B cell (primary cell): ENCODE data around the gene PEX1. TPM values are rescaled to one million over a fixed set of nuclear protein-coding genes. Genes with fewer than 3 reads are reported as not detected.

Source experiments
- ATAC-seq: fragments of 200-7000 bp; cut with Tn5 transposase; one replicate; pipeline ENCODE4 v1.10.0; 2021; ENCODE audit warnings: low read depth, mild to moderate bottlenecking, moderate number of reproducible peaks, moderate library complexity
- CTCF ChIA-PET: fragments of 350-600 bp; sonication (Branson Sonifier 250); formaldehyde crosslinking; loops from one replicate; lab custom pipeline; 2021; ENCODE audit warnings: antibody characterized with exemption, inconsistent platforms; lab: Charles Lee
- POLR2A ChIA-PET: fragments of 350-600 bp; sonication (Branson Sonifier 250); formaldehyde crosslinking; loops from one replicate; lab custom pipeline; 2021; ENCODE audit warnings: antibody characterized with exemption; lab: Charles Lee
- DNase-seq: peaks from one replicate; pipeline ENCODE4 v3.0.0; 2013
- H2AFZ ChIP-seq: 2 replicates; pipeline ENCODE4 v1.6.1; 2012; ENCODE audit warnings: mild to moderate bottlenecking, low read depth, low read length; ENCODE audit not compliant: insufficient read depth, poor library complexity, severe bottlenecking
- H3K27ac ChIP-seq, 2 donors: 1 replicate in 1 of 2; 2 replicates in 1 of 2; pipeline ENCODE4 v1.5.1; 2012 to 2013; ENCODE audit warnings: low read length in 2 of 2, mild to moderate bottlenecking in 2 of 2, moderate library complexity in 1 of 2
- H3K27me3 ChIP-seq, 4 experiments: fragments of 200-600 bp in 1 of 4; sonication (generic) in 1 of 4; replicated peaks in 1 of 4; 1 replicate in 2 of 4; 2 replicates in 2 of 4; pipeline versions ENCODE4 v1.6.1 to v1.7.0; 2013 to 2016; ENCODE audit warnings: low read length in 3 of 4, mild to moderate bottlenecking in 2 of 4, mixed read lengths in 1 of 4, moderate library complexity in 1 of 4; ENCODE audit not compliant: insufficient read depth in 4 of 4, control insufficient read depth in 3 of 4; ENCODE audit errors: control extremely low read depth in 1 of 4
- H3K36me3 ChIP-seq, 2 experiments: replicated peaks in 1 of 2; 1 replicate in 1 of 2; 2 replicates in 1 of 2; pipeline versions ENCODE4 v1.6.1 to v1.7.1; 2013; ENCODE audit warnings: low read length in 1 of 2; ENCODE audit not compliant: insufficient read depth in 2 of 2, control insufficient read depth in 1 of 2; ENCODE audit errors: control extremely low read depth in 1 of 2, extremely low read depth in 1 of 2
- H3K4me1 ChIP-seq, 2 donors: fragments of 200-600 bp in 1 of 2; sonication (generic) in 1 of 2; 1 replicate in 1 of 2; 2 replicates in 1 of 2; pipeline versions ENCODE4 v1.5.1 to v1.6.1; 2013 to 2017; ENCODE audit warnings: low read length in 2 of 2; ENCODE audit not compliant: control insufficient read depth in 2 of 2, insufficient read depth in 2 of 2
- H3K4me2 ChIP-seq: replicated peaks from 2 replicates; pipeline ENCODE3; 2012; ENCODE audit warnings: mild to moderate bottlenecking, low read depth, low read length; ENCODE audit not compliant: poor library complexity, severe bottlenecking
- H3K4me3 ChIP-seq, 5 experiments: fragments of 200-600 bp in 1 of 5; sonication (generic) in 1 of 5; 1 replicate in 3 of 5; 2 replicates in 2 of 5; pipeline versions ENCODE4 v1.5.1 to v1.7.0; 2011 to 2016; ENCODE audit warnings: low read length in 4 of 5, mild to moderate bottlenecking in 4 of 5, low read depth in 2 of 5, control low read depth in 1 of 5, moderate library complexity in 1 of 5; ENCODE audit not compliant: insufficient read depth in 1 of 5; ENCODE audit errors: control extremely low read depth in 1 of 5, extremely low read depth in 1 of 5
- H3K79me2 ChIP-seq: fragments of 200-600 bp; sonication (generic); one replicate; pipeline ENCODE4 v1.6.0; 2016; ENCODE audit warnings: low read length; ENCODE audit not compliant: control insufficient read depth, insufficient read depth
- H3K9ac ChIP-seq: fragments of 200-600 bp; sonication (generic); 2 replicates; pipeline ENCODE4 v1.6.1; 2017; ENCODE audit warnings: mild to moderate bottlenecking, low read length, moderate library complexity
- H3K9me3 ChIP-seq, 3 donors: one replicate each; pipeline versions ENCODE4 v1.6.1 to v1.7.1; 2013; ENCODE audit warnings: low read length in 2 of 3; ENCODE audit not compliant: control insufficient read depth in 2 of 3, insufficient read depth in 1 of 3; ENCODE audit errors: control extremely low read depth in 1 of 3
- H4K20me1 ChIP-seq: 2 replicates; pipeline ENCODE4 v1.6.0; 2012; ENCODE audit warnings: mild to moderate bottlenecking, low read length; ENCODE audit not compliant: insufficient read depth, control insufficient read depth, poor library complexity, severe bottlenecking
- H3K27ac Mint-ChIP-seq: one replicate; pipeline ENCODE4 v1.8.0; 2021; ENCODE audit warnings: mixed read lengths
- H3K27me3 Mint-ChIP-seq: one replicate; pipeline ENCODE4 v1.8.0; 2021; ENCODE audit warnings: mixed read lengths
- H3K4me1 Mint-ChIP-seq: one replicate; pipeline ENCODE4 v1.8.0; 2021; ENCODE audit warnings: mixed read lengths
- H3K4me3 Mint-ChIP-seq: one replicate; pipeline ENCODE4 v1.8.0; 2021; ENCODE audit warnings: mixed read lengths
- H3K9me3 Mint-ChIP-seq: one replicate; pipeline ENCODE4 v1.8.0; 2022; ENCODE audit warnings: mixed read lengths; ENCODE audit not compliant: insufficient read depth
- EZH2 ChIP-seq: IDR thresholded peaks from 2 replicates; pipeline ENCODE4 v1.6.1; 2012; ENCODE audit warnings: borderline replicate concordance, low read depth, mild to moderate bottlenecking, moderate library complexity, low read length; ENCODE audit not compliant: insufficient read depth, poor library complexity, severe bottlenecking
- WGBS: methylation state at CpG from one replicate; pipeline ENCODE4 v1.1.5; 2013; ENCODE audit warnings: missing lambda C conversion rate; ENCODE audit not compliant: insufficient coverage; 5-methylcytosine and 5-hydroxymethylcytosine counted together
- intact Hi-C: fragments of 100-400 bp; cut with micrococcal nuclease; formaldehyde crosslinking; loops from one replicate; pipeline ENCODE4 v1.10.0; 2022
- polyA plus RNA-seq: library from polyadenylated mRNA; depleted of rRNA; stranded (reverse); fragments of >200 nt; gene quantifications from 2 replicates; pipeline ENCODE4 v1.2.3, GENCODE V29; 2012
- total RNA-seq, 2 donors: library from RNA; stranded (reverse); fragments of 120-200 nt in 1 of 2; gene quantifications; 1 replicate in 1 of 2; 2 replicates in 1 of 2; pipeline versions ENCODE4 v1.2.3 to v1.2.4, GENCODE V29; 2013 to 2022
- TF ChIP-seq, protein P1 (sequence below): fragments of 200-600 bp; IDR thresholded peaks from one replicate; pipeline ENCODE4 v1.8.0; 2022; ENCODE audit warnings: antibody characterized with exemption, mild to moderate bottlenecking

The PEX1 gene
- total and polyA plus RNA-seq, 2 donors (not counting 1 experiment from before 2014, with no cell fraction given) = 26.0 to 33.7 TPM

DNA sequence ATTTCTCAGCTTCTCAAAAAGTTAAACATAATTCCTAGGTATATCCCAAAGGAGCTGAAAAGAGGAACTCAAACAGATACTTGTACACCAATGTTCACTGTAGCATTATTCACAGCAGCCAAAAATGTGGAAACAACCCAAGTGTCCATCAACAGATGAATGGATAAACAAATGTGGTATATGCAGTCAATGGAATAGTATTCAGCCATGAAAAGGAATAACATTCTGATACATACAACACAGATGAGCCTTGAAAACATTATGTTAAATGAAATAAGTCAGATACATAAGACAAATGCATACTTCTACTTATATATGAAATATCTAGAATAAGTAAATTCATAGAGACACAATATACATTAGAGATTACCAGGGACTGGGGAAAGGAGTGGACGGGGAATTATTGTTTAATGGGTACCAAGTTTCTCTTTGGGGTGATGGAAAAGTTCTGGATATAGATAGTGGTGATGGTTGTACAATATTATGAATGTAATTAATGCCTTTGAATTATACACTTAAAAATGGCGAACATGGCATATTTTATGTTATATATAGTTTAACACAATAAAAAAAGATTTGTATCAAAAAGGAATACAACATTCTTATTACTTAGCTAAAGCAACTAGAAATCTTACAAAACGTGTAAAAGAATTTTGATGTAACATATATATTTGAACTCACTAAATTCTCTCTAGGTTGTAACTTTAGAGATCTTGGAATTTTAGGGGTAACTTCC lies 15.0 kb downstream of the PEX1 start:
- Histone ChIP-seq H4K20me1 (no peaks in the 10 kb centered on the region), H3K27me3 (no peaks in the 10 kb centered on the region), H3K9ac (no peak overlapping the region), H3K4me1 (no peaks in the 10 kb centered on the region), H3K27ac (no peak overlapping the region), H3K79me2 (no peaks in the 10 kb centered on the region), H3K4me3 (no peak overlapping the region), H2AFZ (no peak overlapping the region), H3K4me2 (no peak overlapping the region), H3K36me3 (peaks cover 4 to 25% of the 10 kb centered on the region in 2 experiments), H3K9me3 (no peaks in the 10 kb centered on the region)
- Mint-ChIP-seq H3K27me3 (no peaks in the 10 kb centered on the region), H3K4me3 (no peak overlapping the region), H3K4me1 (no peaks in the 10 kb centered on the region), H3K27ac (no peak overlapping the region), H3K9me3 (no peaks in the 10 kb centered on the region)
- ChIA-PET POLR2A (no interaction called here), CTCF (no interaction called here)
- TF ChIP-seq, protein P1, sequence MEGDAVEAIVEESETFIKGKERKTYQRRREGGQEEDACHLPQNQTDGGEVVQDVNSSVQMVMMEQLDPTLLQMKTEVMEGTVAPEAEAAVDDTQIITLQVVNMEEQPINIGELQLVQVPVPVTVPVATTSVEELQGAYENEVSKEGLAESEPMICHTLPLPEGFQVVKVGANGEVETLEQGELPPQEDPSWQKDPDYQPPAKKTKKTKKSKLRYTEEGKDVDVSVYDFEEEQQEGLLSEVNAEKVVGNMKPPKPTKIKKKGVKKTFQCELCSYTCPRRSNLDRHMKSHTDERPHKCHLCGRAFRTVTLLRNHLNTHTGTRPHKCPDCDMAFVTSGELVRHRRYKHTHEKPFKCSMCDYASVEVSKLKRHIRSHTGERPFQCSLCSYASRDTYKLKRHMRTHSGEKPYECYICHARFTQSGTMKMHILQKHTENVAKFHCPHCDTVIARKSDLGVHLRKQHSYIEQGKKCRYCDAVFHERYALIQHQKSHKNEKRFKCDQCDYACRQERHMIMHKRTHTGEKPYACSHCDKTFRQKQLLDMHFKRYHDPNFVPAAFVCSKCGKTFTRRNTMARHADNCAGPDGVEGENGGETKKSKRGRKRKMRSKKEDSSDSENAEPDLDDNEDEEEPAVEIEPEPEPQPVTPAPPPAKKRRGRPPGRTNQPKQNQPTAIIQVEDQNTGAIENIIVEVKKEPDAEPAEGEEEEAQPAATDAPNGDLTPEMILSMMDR = no peak
- TF ChIP-seq EZH2 = no peak
- no peak for ATAC-seq
- intact Hi-C loops = no loop called here
- WGBS = no CpG with 5 or more reads among the region's 3 CpGs
- DNase-seq = no peak

DNA sequence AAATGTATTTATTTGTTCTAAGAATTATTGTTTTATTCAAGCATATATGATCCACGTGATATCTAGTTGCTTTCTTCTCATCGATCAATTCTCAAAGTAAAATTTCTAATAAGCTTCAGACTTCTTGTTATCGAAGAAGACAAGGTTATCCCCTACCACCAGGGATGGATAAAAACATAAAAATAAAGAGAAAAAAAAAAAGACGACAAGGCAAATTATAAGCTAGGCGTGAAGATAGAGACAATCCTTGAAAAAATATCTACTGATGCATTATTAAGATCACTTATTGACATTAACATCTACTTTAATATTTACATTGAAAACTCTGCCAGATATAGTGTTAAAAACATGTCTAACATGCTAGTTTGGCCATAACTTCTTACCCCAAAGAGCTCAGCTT lies 19.4 kb downstream of the PEX1 start:
- H3K4me2 ChIP-seq = no peak overlapping the region
- CTCF ChIA-PET = no interaction called here
- DNase-seq = no peak
- no peak overlapping the region for H3K9ac ChIP-seq
- POLR2A ChIA-PET = no interaction called here
- H2AFZ ChIP-seq = no peak overlapping the region
- Mint-ChIP-seq H3K4me1 (no peaks in the 10 kb centered on the region), H3K27me3 (no peaks in the 10 kb centered on the region), H3K27ac (no peak overlapping the region), H3K4me3 (no peak overlapping the region), H3K9me3 (no peaks in the 10 kb centered on the region)
- no peak overlapping the region for H3K4me3 ChIP-seq
- ATAC-seq = no peak
- no peak for TF ChIP-seq EZH2
- TF ChIP-seq, protein P1 = no peak
- H3K79me2 ChIP-seq = no peaks in the 10 kb centered on the region
- H3K9me3 ChIP-seq = no peaks in the 10 kb centered on the region
- peaks cover 4 to 16% of the 10 kb centered on the region in 2 experiments for H3K36me3 ChIP-seq
- no peaks in the 10 kb centered on the region for H3K4me1 ChIP-seq
- no peaks in the 10 kb centered on the region for H4K20me1 ChIP-seq
- no peak overlapping the region for H3K27ac ChIP-seq
- WGBS = no CpG with 5 or more reads among the region's 5 CpGs
- intact Hi-C loops = no loop called here
- H3K27me3 ChIP-seq = no peaks in the 10 kb centered on the region
